Progenitor cell of endocrine pancreas (in vitro differentiated cells): ENCODE measurements around the gene ADAMTS12. TPM values are rescaled to one million over a fixed set of nuclear protein-coding genes. Genes with fewer than 3 reads are reported as not detected.

Experiments
- DNase-seq: peaks from one replicate; pipeline ENCODE4 v3.0.0; 2021; ENCODE audit warnings: low spot score; ENCODE audit not compliant: unreplicated experiment
- H3K27ac Mint-ChIP-seq: 2 replicates; pipeline ENCODE4 v1.8.0; 2021; ENCODE audit warnings: mild to moderate bottlenecking, moderate library complexity, mixed read lengths
- H3K27me3 Mint-ChIP-seq: 2 replicates; pipeline ENCODE4 v1.8.0; 2021; ENCODE audit warnings: mixed read lengths
- H3K36me3 Mint-ChIP-seq: 2 replicates; pipeline ENCODE4 v1.8.0; 2022; ENCODE audit warnings: mixed read lengths; ENCODE audit not compliant: insufficient read depth
- H3K4me1 Mint-ChIP-seq: 2 replicates; pipeline ENCODE4 v1.8.0; 2021; ENCODE audit warnings: low read depth, mixed read lengths
- H3K4me3 Mint-ChIP-seq: 2 replicates; pipeline ENCODE4 v1.8.0; 2021; ENCODE audit warnings: low read depth, mild to moderate bottlenecking, moderate library complexity, mixed read lengths
- H3K9me3 Mint-ChIP-seq: 2 replicates; pipeline ENCODE4 v1.8.0; 2021; ENCODE audit warnings: low read depth, mixed read lengths
- total RNA-seq: library from RNA; stranded (reverse); gene quantifications from 2 replicates; pipeline ENCODE4 v1.2.1, GENCODE V29; 2021
- TF ChIP-seq, protein P1 (sequence below): fragments of 200-600 bp; sonication (generic); IDR thresholded peaks from one replicate; pipeline ENCODE4 v1.5.0; 2021; ENCODE audit warnings: antibody characterized with exemption, mild to moderate bottlenecking; ENCODE audit not compliant: unreplicated experiment

Gene ADAMTS12
- total RNA-seq, 1 donor from 2014 or later, result 5.2 TPM

DNA sequence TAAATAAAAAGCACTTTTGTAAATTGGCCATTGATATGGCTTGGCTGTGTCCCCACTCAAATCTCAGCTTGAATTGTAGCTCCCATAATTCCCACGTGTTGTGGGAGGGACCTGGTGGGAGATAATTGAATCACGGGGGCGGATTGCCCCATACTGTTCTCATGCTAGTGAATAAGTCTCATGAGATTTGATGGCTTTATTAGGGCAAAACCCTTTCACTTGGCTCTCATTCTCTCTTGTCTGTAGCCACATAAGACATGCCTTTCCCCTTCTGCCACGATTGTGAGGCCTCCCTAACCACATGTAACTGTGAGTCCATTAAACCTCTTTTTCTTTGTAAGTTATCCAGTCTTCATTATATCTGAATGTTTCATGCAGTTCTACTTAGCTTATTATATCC lies 297.8 kb downstream of the ADAMTS12 start:
- H3K36me3 Mint-ChIP-seq, result no peaks in the 10 kb centered on the region
- H3K9me3 Mint-ChIP-seq, result no peaks in the 10 kb centered on the region
- no peak overlapping the region for H3K4me3 Mint-ChIP-seq
- H3K4me1 Mint-ChIP-seq, result peaks cover 1% of the 10 kb centered on the region
- TF ChIP-seq, protein P1, sequence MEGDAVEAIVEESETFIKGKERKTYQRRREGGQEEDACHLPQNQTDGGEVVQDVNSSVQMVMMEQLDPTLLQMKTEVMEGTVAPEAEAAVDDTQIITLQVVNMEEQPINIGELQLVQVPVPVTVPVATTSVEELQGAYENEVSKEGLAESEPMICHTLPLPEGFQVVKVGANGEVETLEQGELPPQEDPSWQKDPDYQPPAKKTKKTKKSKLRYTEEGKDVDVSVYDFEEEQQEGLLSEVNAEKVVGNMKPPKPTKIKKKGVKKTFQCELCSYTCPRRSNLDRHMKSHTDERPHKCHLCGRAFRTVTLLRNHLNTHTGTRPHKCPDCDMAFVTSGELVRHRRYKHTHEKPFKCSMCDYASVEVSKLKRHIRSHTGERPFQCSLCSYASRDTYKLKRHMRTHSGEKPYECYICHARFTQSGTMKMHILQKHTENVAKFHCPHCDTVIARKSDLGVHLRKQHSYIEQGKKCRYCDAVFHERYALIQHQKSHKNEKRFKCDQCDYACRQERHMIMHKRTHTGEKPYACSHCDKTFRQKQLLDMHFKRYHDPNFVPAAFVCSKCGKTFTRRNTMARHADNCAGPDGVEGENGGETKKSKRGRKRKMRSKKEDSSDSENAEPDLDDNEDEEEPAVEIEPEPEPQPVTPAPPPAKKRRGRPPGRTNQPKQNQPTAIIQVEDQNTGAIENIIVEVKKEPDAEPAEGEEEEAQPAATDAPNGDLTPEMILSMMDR, result no peak
- DNase-seq, result no peak
- no peak overlapping the region for H3K27ac Mint-ChIP-seq
- no peaks in the 10 kb centered on the region for H3K27me3 Mint-ChIP-seq

DNA sequence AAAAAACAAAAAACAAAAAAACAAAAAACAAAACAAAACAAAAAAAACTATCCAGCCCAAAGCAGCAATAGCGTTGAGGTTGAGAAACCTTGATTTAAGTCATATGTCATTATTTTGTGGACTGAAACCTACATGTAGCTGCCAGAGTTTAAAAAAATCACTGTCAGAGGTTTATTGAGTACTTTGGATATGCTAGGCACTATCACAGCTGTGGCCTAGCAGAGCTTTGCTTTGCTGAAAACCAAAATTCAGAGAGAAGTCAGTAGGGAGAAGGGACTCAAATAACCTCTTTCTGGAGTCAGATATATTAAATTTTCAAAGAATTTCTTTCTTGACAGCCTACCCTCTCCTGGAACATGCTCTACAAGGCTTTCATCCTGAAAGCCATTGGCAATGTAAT lies 299.5 kb downstream of the ADAMTS12 start:
- DNase-seq, result no peak
- no peak overlapping the region for H3K4me3 Mint-ChIP-seq
- no peak overlapping the region for H3K27ac Mint-ChIP-seq
- H3K27me3 Mint-ChIP-seq, result no peaks in the 10 kb centered on the region
- no peaks in the 10 kb centered on the region for H3K4me1 Mint-ChIP-seq
- no peaks in the 10 kb centered on the region for H3K9me3 Mint-ChIP-seq
- H3K36me3 Mint-ChIP-seq, result no peaks in the 10 kb centered on the region
- TF ChIP-seq, protein P1, result no peak

DNA sequence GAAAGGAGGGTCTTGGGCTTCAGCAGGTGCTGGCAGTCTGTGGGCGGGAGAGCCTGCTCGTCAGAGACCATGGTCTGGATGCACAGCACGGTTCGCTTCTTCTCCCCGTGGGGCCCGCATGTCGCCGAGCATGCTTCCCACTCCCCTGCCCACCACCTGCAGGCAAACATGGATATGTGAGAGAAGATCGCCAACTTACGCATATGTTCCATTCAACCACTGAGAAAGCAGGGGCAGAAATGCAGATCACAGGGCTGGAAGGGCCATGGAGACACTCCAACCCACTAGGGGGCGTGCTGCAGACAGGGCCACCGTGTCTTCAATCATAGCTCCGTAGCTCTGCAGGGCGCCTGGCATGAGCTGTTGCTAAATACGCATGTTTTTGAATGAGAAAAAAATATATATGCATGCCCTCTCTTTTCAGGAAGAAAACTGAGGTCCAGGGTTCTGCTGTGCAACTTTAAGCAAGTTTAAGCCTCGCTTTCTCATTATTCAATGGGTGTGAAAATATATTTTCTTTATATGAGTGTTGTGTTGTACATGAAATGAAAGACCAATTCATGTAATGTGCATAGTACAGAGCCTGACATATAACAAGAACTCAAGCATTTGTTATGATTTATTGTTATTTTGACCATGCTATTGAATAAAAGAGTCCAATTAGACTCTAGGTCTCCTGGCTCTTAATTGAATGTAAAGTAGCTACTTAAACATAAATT lies 303.0 kb downstream of the ADAMTS12 start:
- Mint-ChIP-seq H3K9me3 (no peaks in the 10 kb centered on the region), H3K4me3 (no peak overlapping the region), H3K27ac (no peak overlapping the region), H3K27me3 (no peaks in the 10 kb centered on the region), H3K4me1 (no peaks in the 10 kb centered on the region), H3K36me3 (no peaks in the 10 kb centered on the region)
- TF ChIP-seq, protein P1, result peak; percentile 61
- DNase-seq, result peak; percentile 11

- no peak overlapping the region for H3K27ac Mint-ChIP-seq
- no peaks in the 10 kb centered on the region for H3K9me3 Mint-ChIP-seq
- TF ChIP-seq, protein P1, result no peak
These were observed 308.5 kb downstream of the ADAMTS12 start for GRCh38 chr5:33583332-33583731.

DNA sequence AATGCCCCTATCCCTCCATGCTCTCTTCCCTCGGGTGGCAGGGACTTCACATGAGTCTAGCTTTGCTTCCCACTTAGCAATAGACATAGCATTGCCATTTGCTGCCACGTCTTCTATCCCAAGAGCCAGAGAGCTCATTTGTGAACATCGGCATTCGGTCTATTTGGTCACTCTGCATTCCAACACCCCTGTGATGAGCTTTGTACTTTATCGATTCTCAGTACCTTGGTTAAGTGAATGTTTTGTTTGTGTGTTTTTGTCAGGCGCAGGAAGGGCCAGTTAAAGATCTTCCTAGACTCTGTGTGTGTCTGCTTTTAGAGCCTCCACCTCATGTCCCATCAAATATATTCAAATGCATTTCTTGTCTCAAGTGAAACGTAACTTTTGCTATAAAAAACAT lies 309.4 kb downstream of the ADAMTS12 start:
- Mint-ChIP-seq H3K4me1 (no peaks in the 10 kb centered on the region), H3K27me3 (no peaks in the 10 kb centered on the region), H3K27ac (no peak overlapping the region), H3K36me3 (no peaks in the 10 kb centered on the region), H3K4me3 (no peak overlapping the region), H3K9me3 (no peaks in the 10 kb centered on the region)
- no peak for DNase-seq
- TF ChIP-seq, protein P1, result no peak

More at GRCh38 chr5:33583332-33583731, 308.5 kb downstream of the ADAMTS12 start:
- Mint-ChIP-seq H3K4me3 (no peak overlapping the region), H3K27me3 (no peaks in the 10 kb centered on the region), H3K36me3 (no peaks in the 10 kb centered on the region), H3K4me1 (no peaks in the 10 kb centered on the region)
- no peak for DNase-seq
